Astrocyte (in vitro differentiated cells and primary cell): ENCODE results near the gene SLC2A2. TPM values are rescaled to one million over a fixed set of nuclear protein-coding genes. Genes with fewer than 3 reads are reported as not detected.
A peak's percentile ranks its signal among the peaks of the same experiment; 100 is the strongest.

Source experiments
- DNase-seq: peaks from one replicate; pipeline ENCODE4 v3.0.0-alpha.2; 2010; ENCODE audit warnings: low read depth
- FAIRE-seq: peaks from 2 replicates; lab custom pipeline; 2011; peaks lifted over from hg19 to GRCh38; lab: Jason Lieb, UNC
- H2AFZ ChIP-seq: 2 replicates; pipeline ENCODE4 v1.6.0; 2012; ENCODE audit warnings: low read depth, low read length, inconsistent platforms
- H3K27ac ChIP-seq: 2 replicates; pipeline ENCODE4 v1.5.1; 2011; ENCODE audit warnings: low read depth, low read length, inconsistent platforms
- H3K27me3 ChIP-seq: 2 replicates; pipeline ENCODE4 v1.6.0; 2011; ENCODE audit warnings: low read length, inconsistent platforms; ENCODE audit not compliant: insufficient read depth
- H3K36me3 ChIP-seq: 2 replicates; pipeline ENCODE4 v1.5.1; 2011; ENCODE audit warnings: low read length, inconsistent platforms; ENCODE audit not compliant: insufficient read depth
- H3K4me1 ChIP-seq: 2 replicates; pipeline ENCODE4 v1.5.1; 2011; ENCODE audit warnings: low read length, inconsistent platforms; ENCODE audit not compliant: insufficient read depth
- H3K4me2 ChIP-seq: 2 replicates; pipeline ENCODE4 v1.6.0; 2012; ENCODE audit warnings: low read length, inconsistent platforms
- H3K4me3 ChIP-seq: 2 replicates; pipeline ENCODE4 v1.5.1; 2011; ENCODE audit warnings: low read depth, mild to moderate bottlenecking, low read length, inconsistent platforms; ENCODE audit not compliant: insufficient read depth
- H3K79me2 ChIP-seq: 2 replicates; pipeline ENCODE4 v1.6.0; 2012; ENCODE audit warnings: mild to moderate bottlenecking, low read length, inconsistent platforms; ENCODE audit not compliant: insufficient read depth
- H3K9ac ChIP-seq: 2 replicates; pipeline ENCODE4 v1.6.0; 2012; ENCODE audit warnings: mild to moderate bottlenecking, low read length, inconsistent platforms
- H3K9me3 ChIP-seq: 2 replicates; pipeline ENCODE4 v1.5.1; 2012; ENCODE audit warnings: low read depth, mild to moderate bottlenecking, low read length, inconsistent platforms; ENCODE audit not compliant: insufficient read depth
- H4K20me1 ChIP-seq: 2 replicates; pipeline ENCODE4 v1.6.0; 2012; ENCODE audit warnings: low read length, inconsistent platforms; ENCODE audit not compliant: insufficient read depth
- H3K27ac Mint-ChIP-seq: one replicate; pipeline ENCODE4 v1.8.0; 2021; ENCODE audit warnings: mild to moderate bottlenecking, mixed read lengths; ENCODE audit not compliant: unreplicated experiment
- H3K27me3 Mint-ChIP-seq: one replicate; pipeline ENCODE4 v1.8.0; 2021; ENCODE audit warnings: low read depth, mixed read lengths; ENCODE audit not compliant: unreplicated experiment
- H3K36me3 Mint-ChIP-seq: one replicate; pipeline ENCODE4 v1.8.0; 2021; ENCODE audit warnings: low read depth, mixed read lengths; ENCODE audit not compliant: unreplicated experiment
- H3K4me1 Mint-ChIP-seq: one replicate; pipeline ENCODE4 v1.8.0; 2021; ENCODE audit warnings: low read depth, mixed read lengths; ENCODE audit not compliant: unreplicated experiment
- H3K4me3 Mint-ChIP-seq: one replicate; pipeline ENCODE4 v1.8.0; 2021; ENCODE audit warnings: mild to moderate bottlenecking, moderate library complexity, mixed read lengths; ENCODE audit not compliant: unreplicated experiment
- H3K9me3 Mint-ChIP-seq: one replicate; pipeline ENCODE4 v1.8.0; 2021; ENCODE audit warnings: mild to moderate bottlenecking, mixed read lengths; ENCODE audit not compliant: unreplicated experiment
- CTCF ChIP-seq: IDR thresholded peaks from 2 replicates; pipeline ENCODE4 v1.5.1; 2011; ENCODE audit warnings: low read depth, mild to moderate bottlenecking, inconsistent platforms, low read length, moderate library complexity; ENCODE audit not compliant: insufficient read depth
- EZH2 ChIP-seq: IDR thresholded peaks from 2 replicates; pipeline ENCODE4 v1.6.1; 2012; ENCODE audit warnings: mild to moderate bottlenecking, low read length, inconsistent platforms; ENCODE audit not compliant: insufficient read depth
- total RNA-seq: library from RNA; stranded (reverse); gene quantifications from 2 replicates; pipeline ENCODE4 v1.2.1, GENCODE V29; 2021

Gene SLC2A2
- total RNA-seq, 1 donor from 2014 or later = not detected

GRCh38 chr3:170992854-170993253 lies 33.7 kb downstream of the SLC2A2 start:
- H3K4me1 ChIP-seq = peaks cover 10% of the 10 kb centered on the region
- TF ChIP-seq EZH2 (no peak), CTCF (no peak)
- no peaks in the 10 kb centered on the region for H3K36me3 ChIP-seq
- peaks cover 2% of the 10 kb centered on the region for H3K36me3 Mint-ChIP-seq
- peak overlapping the region; percentile 57 for H3K27ac ChIP-seq
- H2AFZ ChIP-seq = no peak overlapping the region
- no peak overlapping the region for H3K4me3 ChIP-seq
- no peaks in the 10 kb centered on the region for H3K79me2 ChIP-seq
- no peaks in the 10 kb centered on the region for H3K27me3 Mint-ChIP-seq
- no peak overlapping the region for H3K4me2 ChIP-seq
- H4K20me1 ChIP-seq = no peaks in the 10 kb centered on the region
- H3K4me1 Mint-ChIP-seq = peaks cover 25% of the 10 kb centered on the region
- no peaks in the 10 kb centered on the region for H3K9me3 ChIP-seq
- peaks cover 4% of the 10 kb centered on the region for H3K9me3 Mint-ChIP-seq
- peak; percentile 71 for DNase-seq
- H3K4me3 Mint-ChIP-seq = no peak overlapping the region
- FAIRE-seq = no peak
- peak overlapping the region; percentile 97 for H3K27ac Mint-ChIP-seq
- no peak overlapping the region for H3K9ac ChIP-seq
- H3K27me3 ChIP-seq = no peaks in the 10 kb centered on the region

GRCh38 chr3:170991664-170992063 lies 34.9 kb downstream of the SLC2A2 start:
- H3K4me1 Mint-ChIP-seq = peaks cover 17% of the 10 kb centered on the region
- Histone ChIP-seq H3K9ac (no peak overlapping the region), H3K4me3 (no peak overlapping the region), H3K4me2 (no peak overlapping the region), H3K9me3 (no peaks in the 10 kb centered on the region), H3K36me3 (no peaks in the 10 kb centered on the region), H3K27ac (no peak overlapping the region), H2AFZ (no peak overlapping the region), H3K4me1 (peaks cover 2% of the 10 kb centered on the region), H3K27me3 (no peaks in the 10 kb centered on the region), H4K20me1 (no peaks in the 10 kb centered on the region), H3K79me2 (no peaks in the 10 kb centered on the region)
- FAIRE-seq = no peak
- H3K9me3 Mint-ChIP-seq = peaks cover 4% of the 10 kb centered on the region
- H3K27me3 Mint-ChIP-seq = no peaks in the 10 kb centered on the region
- peak overlapping the region; percentile 97 for H3K27ac Mint-ChIP-seq
- H3K4me3 Mint-ChIP-seq = no peak overlapping the region
- TF ChIP-seq EZH2 (no peak), CTCF (no peak)
- DNase-seq = no peak
- H3K36me3 Mint-ChIP-seq = peaks cover 2% of the 10 kb centered on the region

GRCh38 chr3:170989100-170989648 lies 37.3 kb downstream of the SLC2A2 start:
- Mint-ChIP-seq H3K27ac (no peak overlapping the region), H3K4me1 (peaks cover 13% of the 10 kb centered on the region), H3K27me3 (no peaks in the 10 kb centered on the region), H3K9me3 (peaks cover 7% of the 10 kb centered on the region), H3K4me3 (no peak overlapping the region), H3K36me3 (peaks cover 2% of the 10 kb centered on the region)
- Histone ChIP-seq H3K9me3 (no peaks in the 10 kb centered on the region), H3K4me1 (peaks cover 2% of the 10 kb centered on the region), H4K20me1 (no peaks in the 10 kb centered on the region), H3K79me2 (no peaks in the 10 kb centered on the region), H3K36me3 (no peaks in the 10 kb centered on the region), H3K9ac (no peak overlapping the region), H2AFZ (no peak overlapping the region), H3K27me3 (no peaks in the 10 kb centered on the region), H3K4me2 (no peak overlapping the region), H3K27ac (no peak overlapping the region), H3K4me3 (no peak overlapping the region)
- DNase-seq (no peak), FAIRE-seq (no peak)
- no peak for TF ChIP-seq CTCF
- TF ChIP-seq EZH2 = no peak
